HG02938 (cell line): ENCODE results near the gene MAPK12.
"Not testable (repeated sequence)": the region's sequence is repeated elsewhere in the genome, so short reads cannot be mapped to it uniquely, and the experiment has no call there.

Experiments
- ATAC-seq: cut with Tn5 transposase; IDR thresholded peaks from one replicate; pipeline ENCODE4 v1.9.1; 2021; ENCODE audit warnings: mild to moderate bottlenecking, moderate library complexity; ENCODE audit not compliant: unreplicated experiment

MAPK12 gene

GRCh38 chr22:50217543-50218152, 43.8 kb downstream of the MAPK12 start:
- no peak for ATAC-seq

GRCh38 chr22:50216684-50217520, 44.6 kb downstream of the MAPK12 start:
- ATAC-seq: no peak

DNA sequence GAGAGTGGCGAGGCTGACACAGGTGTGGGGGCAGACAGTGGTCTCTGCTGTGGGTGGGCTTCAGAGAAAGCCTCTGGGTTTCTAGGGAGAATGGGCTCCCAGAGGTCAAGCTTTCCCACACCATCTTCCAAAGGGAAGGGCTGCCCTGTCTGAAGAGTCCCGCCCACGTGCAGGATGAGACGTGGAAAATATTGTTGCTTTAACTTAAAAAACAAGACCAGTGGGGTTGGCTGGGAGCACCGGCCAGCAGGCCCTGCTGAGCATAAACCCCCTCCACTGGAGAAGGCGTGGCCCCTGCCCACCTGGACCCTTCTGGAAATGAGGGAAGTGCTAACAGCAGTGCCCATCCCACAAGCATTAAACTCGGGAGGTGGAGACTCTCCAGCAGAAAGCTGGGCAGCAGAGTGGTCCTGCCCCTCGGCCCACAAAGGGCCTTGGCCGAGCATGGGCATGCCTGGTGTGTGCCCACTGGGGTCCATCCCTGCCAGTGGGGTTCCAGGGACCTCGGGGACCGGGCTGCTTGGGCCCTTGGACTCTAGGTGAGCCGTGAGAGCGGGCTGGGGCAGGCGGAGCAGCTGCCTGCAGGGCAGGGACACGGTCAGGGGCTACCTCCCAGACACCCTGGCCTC, 45.3 kb downstream of the MAPK12 start:
- ATAC-seq: no peak

- ATAC-seq: no peak
Observed at GRCh38 chr22:50215297-50216054, 46.0 kb downstream of the MAPK12 start.

- ATAC-seq: no peak
Observed at GRCh38 chr22:50213263-50213662, 48.2 kb downstream of the MAPK12 start.

- no peak for ATAC-seq
Observed at GRCh38 chr22:50211147-50211546, 50.3 kb downstream of the MAPK12 start.

GRCh38 chr22:50210378-50211139, 50.9 kb downstream of the MAPK12 start:
- no peak for ATAC-seq

DNA sequence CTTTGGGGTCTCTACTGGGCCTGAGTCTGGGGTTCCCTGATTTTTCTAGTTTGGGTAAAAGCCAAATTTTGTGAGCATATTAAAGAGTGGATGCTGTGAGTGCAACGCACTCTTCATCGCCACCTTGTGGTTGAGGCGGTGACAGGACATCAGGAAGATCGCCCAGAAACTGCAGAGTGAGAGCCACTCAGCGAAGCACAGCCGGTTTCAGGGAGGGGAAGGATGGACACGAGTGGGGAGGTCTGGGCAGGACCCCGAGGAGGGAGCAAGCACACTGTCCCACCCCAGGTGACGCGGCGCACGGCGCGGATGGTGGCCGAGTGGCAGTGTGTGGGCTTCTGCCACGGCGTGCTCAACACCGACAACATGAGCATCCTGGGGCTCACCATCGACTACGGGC, 51.6 kb downstream of the MAPK12 start:
- no peak for ATAC-seq

- no peak for ATAC-seq
Observed at GRCh38 chr22:50208939-50209892, 52.3 kb downstream of the MAPK12 start.

GRCh38 chr22:50208430-50208938, 53.0 kb downstream of the MAPK12 start:
- no peak for ATAC-seq

GRCh38 chr22:50207383-50208140, 53.9 kb downstream of the MAPK12 start:
- ATAC-seq: no peak

DNA sequence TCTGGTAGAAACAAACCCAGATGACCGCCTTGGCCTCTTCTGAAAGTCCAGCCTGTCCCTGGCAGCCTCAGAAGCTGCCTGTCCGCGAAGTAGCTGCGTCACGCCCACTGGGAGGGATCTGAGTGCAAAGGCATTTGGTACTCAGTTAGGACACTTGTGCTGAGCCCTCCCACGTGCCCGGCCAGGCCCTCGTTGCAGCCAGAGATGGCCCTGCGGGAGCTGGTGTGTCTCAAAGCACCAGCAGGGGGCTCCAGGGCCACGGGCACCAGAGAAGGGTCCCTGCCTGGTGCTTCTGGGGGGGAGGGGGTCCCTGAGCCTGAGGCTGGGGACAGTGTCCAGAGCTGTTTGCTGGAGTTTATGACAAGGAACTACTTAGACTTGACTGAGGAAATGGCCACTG, 54.9 kb downstream of the MAPK12 start:
- ATAC-seq: no peak

DNA sequence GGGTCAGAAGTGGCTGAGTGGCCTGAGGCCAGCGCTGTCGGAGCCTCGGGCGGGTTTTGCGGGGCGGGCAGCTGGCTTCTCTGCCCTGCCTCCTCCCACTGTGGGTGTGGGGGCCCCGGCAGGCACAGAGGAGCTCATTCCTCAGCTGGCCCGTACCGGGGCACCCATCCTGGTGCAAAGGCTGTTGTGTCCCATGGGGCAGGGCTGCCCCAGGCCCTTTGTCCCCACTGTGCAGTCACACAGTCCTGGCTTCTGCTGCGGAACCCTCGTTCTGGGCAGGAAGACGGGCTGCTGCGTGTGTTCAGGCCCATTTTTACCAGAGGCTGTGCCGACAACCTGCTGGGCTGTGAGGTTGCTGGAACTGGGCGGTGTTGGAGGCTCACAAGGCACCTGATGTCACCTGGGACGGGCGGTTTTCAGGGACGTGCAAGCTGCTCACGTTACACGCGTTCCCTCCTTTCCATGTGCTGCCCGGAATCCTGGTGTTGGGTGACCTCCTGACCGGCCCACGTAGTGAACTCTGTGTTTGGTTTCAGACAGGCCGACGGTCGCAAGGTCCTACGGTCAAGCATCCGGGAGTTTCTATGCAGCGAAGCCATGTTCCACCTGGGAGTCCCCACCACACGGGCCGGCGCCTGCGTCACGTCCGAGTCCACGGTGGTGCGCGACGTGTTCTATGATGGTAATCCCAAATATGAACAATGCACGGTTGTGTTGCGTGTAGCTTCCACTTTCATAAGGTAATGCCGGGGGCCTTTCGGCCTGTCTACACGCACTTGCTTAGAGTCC, 55.5 kb downstream of the MAPK12 start:
- ATAC-seq: no peak

- not testable (repeated sequence) for ATAC-seq
Observed at GRCh38 chr22:50204998-50205397, 56.5 kb downstream of the MAPK12 start.

DNA sequence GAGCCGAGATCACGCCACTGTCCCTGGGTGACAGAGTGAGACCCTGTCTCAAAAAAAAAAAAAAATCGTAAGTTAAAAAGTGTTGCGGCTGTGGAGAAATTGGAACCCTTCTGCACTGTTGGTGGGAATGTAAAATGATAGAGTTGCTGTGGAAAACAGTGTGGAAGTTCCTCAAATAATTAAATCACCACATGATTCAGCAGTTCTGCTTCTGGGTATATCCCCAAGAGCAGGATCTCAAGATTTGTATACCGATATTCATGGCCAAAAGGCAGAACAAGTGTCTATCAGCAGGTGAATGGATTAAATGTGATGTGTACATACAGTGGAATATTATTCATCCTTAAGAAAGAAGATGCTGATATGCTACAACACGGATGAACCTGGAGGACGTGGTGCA, 56.9 kb downstream of the MAPK12 start:
- ATAC-seq: no peak

DNA sequence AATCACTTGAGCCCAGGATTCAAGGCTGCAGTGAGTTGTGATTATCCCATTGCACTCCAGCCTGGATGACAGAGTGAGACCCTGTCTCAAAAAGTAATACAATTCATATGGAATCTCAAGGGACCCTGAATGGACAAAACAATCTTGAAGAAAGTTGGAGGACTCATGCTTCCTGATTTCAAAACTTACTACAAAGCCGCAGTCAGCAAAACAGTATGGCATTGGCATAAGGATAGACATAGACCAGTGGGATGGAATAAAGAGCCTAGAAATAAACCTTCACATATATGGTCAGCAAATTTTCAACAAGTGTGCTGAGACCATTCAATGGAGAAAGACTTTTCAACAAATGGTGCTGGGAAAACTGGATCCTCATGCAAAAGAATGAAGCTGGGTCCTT, 58.2 kb downstream of the MAPK12 start:
- ATAC-seq: no peak
